Endodermal cell (in vitro differentiated cells): ENCODE measurements around the gene ATP5ME. TPM values are rescaled to one million over a fixed set of nuclear protein-coding genes. Genes with fewer than 3 reads are reported as not detected.

Experiments used
- DNase-seq: peaks from one replicate; pipeline ENCODE4 v3.0.0-alpha.2; 2017
- H3K27ac ChIP-seq: 2 replicates; pipeline ENCODE4 v1.5.1; 2013; ENCODE audit warnings: mild to moderate bottlenecking, low read depth, low read length, moderate library complexity
- H3K27me3 ChIP-seq: 2 replicates; pipeline ENCODE4 v1.6.1; 2013; ENCODE audit warnings: mild to moderate bottlenecking, low read length, moderate library complexity; ENCODE audit not compliant: insufficient read depth, control insufficient read depth, poor library complexity, severe bottlenecking
- H3K36me3 ChIP-seq: 2 replicates; pipeline ENCODE4 v1.7.0; 2013; ENCODE audit warnings: mild to moderate bottlenecking, low read length, moderate library complexity; ENCODE audit not compliant: control insufficient read depth, insufficient read depth
- H3K4me1 ChIP-seq: one replicate; pipeline ENCODE4 v1.7.0; 2013; ENCODE audit warnings: low read length; ENCODE audit not compliant: control insufficient read depth, insufficient read depth
- H3K4me3 ChIP-seq: 2 replicates; pipeline ENCODE4 v1.5.1; 2013; ENCODE audit warnings: mild to moderate bottlenecking, low read length, moderate library complexity
- H3K9ac ChIP-seq: 2 replicates; pipeline ENCODE4 v1.6.1; 2013; ENCODE audit warnings: mild to moderate bottlenecking, low read length, moderate library complexity; ENCODE audit not compliant: poor library complexity, severe bottlenecking; ENCODE audit errors: extremely low read depth
- H3K9me3 ChIP-seq: 2 replicates; pipeline ENCODE4 v1.6.1; 2013; ENCODE audit warnings: mild to moderate bottlenecking, low read length, moderate library complexity; ENCODE audit not compliant: control insufficient read depth
- H3K27ac Mint-ChIP-seq: 2 replicates; pipeline ENCODE4 v1.8.0; 2020; ENCODE audit warnings: mixed read lengths
- H3K27me3 Mint-ChIP-seq: 2 replicates; pipeline ENCODE4 v1.8.0; 2021; ENCODE audit warnings: mild to moderate bottlenecking, mixed read lengths; ENCODE audit not compliant: insufficient read depth
- H3K36me3 Mint-ChIP-seq: 2 replicates; pipeline ENCODE4 v1.8.0; 2020; ENCODE audit warnings: low read depth, mixed read lengths
- H3K4me1 Mint-ChIP-seq: 2 replicates; pipeline ENCODE4 v1.8.0; 2020; ENCODE audit warnings: mixed read lengths
- H3K4me3 Mint-ChIP-seq: 2 replicates; pipeline ENCODE4 v1.8.0; 2020; ENCODE audit warnings: mild to moderate bottlenecking, moderate library complexity, mixed read lengths
- H3K9me3 Mint-ChIP-seq: 2 replicates; pipeline ENCODE4 v1.8.0; 2020; ENCODE audit warnings: mild to moderate bottlenecking, mixed read lengths
- CTCF ChIP-seq: fragments of 200-600 bp; sonication (generic); conservative IDR thresholded peaks from 2 replicates; pipeline ENCODE4 v1.5.0; 2021; ENCODE audit warnings: antibody characterized with exemption, mild to moderate bottlenecking
- WGBS, 2 experiments: methylation state at CpG; one replicate each; pipeline versions ENCODE4 v1.1.5 to v1.1.7; 2013; ENCODE audit warnings: missing lambda C conversion rate in 2 of 2, mixed read lengths in 1 of 2; ENCODE audit not compliant: insufficient coverage in 1 of 2, insufficient read length in 1 of 2; 5-methylcytosine and 5-hydroxymethylcytosine counted together
- total RNA-seq, 2 donors: library from RNA; stranded (reverse); fragmentation: NEBNext Ultra II Directional in 1 of 2; extraction: Animal tissue kit (Norgen Biotek cat#: 25700) in 1 of 2; gene quantifications; 2 replicates in 1 of 2; 3 replicates in 1 of 2; pipeline ENCODE4 v1.2.1, GENCODE V29; 2021

Gene ATP5ME
- total RNA-seq, 2 donors from 2014 or later, result 407 to 456 TPM

GRCh38 chr4:661231-661630 is 12.8 kb downstream of the ATP5ME start:
- 83 to 85% methylated on average over 1 to 3 of the region's 3 CpGs for WGBS, 2 experiments
- Mint-ChIP-seq H3K4me1 (no peaks in the 10 kb centered on the region), H3K4me3 (no peak overlapping the region), H3K27ac (no peak overlapping the region), H3K27me3 (no peaks in the 10 kb centered on the region), H3K9me3 (no peaks in the 10 kb centered on the region), H3K36me3 (peaks cover 7% of the 10 kb centered on the region)
- Histone ChIP-seq H3K4me1 (no peaks in the 10 kb centered on the region), H3K9ac (no peak overlapping the region), H3K36me3 (no peaks in the 10 kb centered on the region), H3K27me3 (no peaks in the 10 kb centered on the region), H3K9me3 (no peaks in the 10 kb centered on the region), H3K27ac (no peak overlapping the region), H3K4me3 (no peak overlapping the region)
- DNase-seq, result no peak
- TF ChIP-seq CTCF, result no peak

GRCh38 chr4:660401-660800 is 13.7 kb downstream of the ATP5ME start:
- DNase-seq, result no peak

GRCh38 chr4:659851-660250 is 14.2 kb downstream of the ATP5ME start:
- no peaks in the 10 kb centered on the region for H3K36me3 ChIP-seq
- H3K27ac ChIP-seq, result no peak overlapping the region
- no peaks in the 10 kb centered on the region for H3K27me3 Mint-ChIP-seq
- WGBS, 2 experiments, result 95% methylated on average over 7 to 8 of the region's 8 CpGs
- no peak overlapping the region for H3K9ac ChIP-seq
- H3K4me1 ChIP-seq, result no peaks in the 10 kb centered on the region
- H3K27me3 ChIP-seq, result no peaks in the 10 kb centered on the region
- DNase-seq, result no peak
- H3K4me3 Mint-ChIP-seq, result no peak overlapping the region
- no peaks in the 10 kb centered on the region for H3K4me1 Mint-ChIP-seq
- no peak overlapping the region for H3K4me3 ChIP-seq
- H3K9me3 Mint-ChIP-seq, result no peaks in the 10 kb centered on the region
- no peaks in the 10 kb centered on the region for H3K9me3 ChIP-seq
- H3K36me3 Mint-ChIP-seq, result peaks cover 7% of the 10 kb centered on the region
- H3K27ac Mint-ChIP-seq, result no peak overlapping the region
- TF ChIP-seq CTCF, result no peak

More at GRCh38 chr4:660401-660800, 13.7 kb downstream of the ATP5ME start:
- Histone ChIP-seq H3K9me3 (no peaks in the 10 kb centered on the region), H3K4me3 (no peak overlapping the region), H3K27me3 (no peaks in the 10 kb centered on the region), H3K36me3 (no peaks in the 10 kb centered on the region), H3K4me1 (no peaks in the 10 kb centered on the region), H3K9ac (no peak overlapping the region), H3K27ac (no peak overlapping the region)
- TF ChIP-seq CTCF, result no peak
- 87 to 94% methylated on average over 8 to 10 of the region's 10 CpGs for WGBS, 2 experiments
- Mint-ChIP-seq H3K9me3 (no peaks in the 10 kb centered on the region), H3K27me3 (no peaks in the 10 kb centered on the region), H3K27ac (no peak overlapping the region), H3K4me1 (no peaks in the 10 kb centered on the region), H3K4me3 (no peak overlapping the region), H3K36me3 (peaks cover 7% of the 10 kb centered on the region)
